Natural killer cell (primary cell): ENCODE data around the gene WASF2. TPM values are rescaled to one million over a fixed set of nuclear protein-coding genes. Genes with fewer than 3 reads are reported as not detected.
A peak's percentile ranks its signal among the peaks of the same experiment; 100 is the strongest.

Experiments used
- ATAC-seq, 3 donors: fragments of 150-1000 bp in 2 of 3; fragments of 200-7000 bp in 1 of 3; cut with Tn5 transposase; 1 replicate in 1 of 3; 2 replicates in 2 of 3; pipeline ENCODE4 v1.10.0; 2021; ENCODE audit warnings: mild to moderate bottlenecking in 2 of 3, moderate library complexity in 2 of 3
- DNase-seq, 2 donors: peaks; one replicate each; pipeline versions ENCODE4 v3.0.0 to v3.0.0-alpha.2; 2013 to 2021; ENCODE audit warnings: mixed read lengths in 1 of 2
- H3K27ac ChIP-seq: one replicate; pipeline ENCODE4 v1.5.1; 2013; ENCODE audit warnings: mild to moderate bottlenecking, low read length
- H3K27me3 ChIP-seq: one replicate; pipeline ENCODE4 v1.6.1; 2013; ENCODE audit warnings: low read length; ENCODE audit not compliant: control insufficient read depth, insufficient read depth
- H3K36me3 ChIP-seq: one replicate; pipeline ENCODE4 v1.6.1; 2013; ENCODE audit warnings: low read length; ENCODE audit not compliant: control insufficient read depth, insufficient read depth
- H3K4me1 ChIP-seq: one replicate; pipeline ENCODE4 v1.6.1; 2013; ENCODE audit warnings: low read length; ENCODE audit not compliant: control insufficient read depth, insufficient read depth
- H3K4me3 ChIP-seq: one replicate; pipeline ENCODE4 v1.5.1; 2013; ENCODE audit warnings: low read length
- H3K9me3 ChIP-seq: one replicate; pipeline ENCODE4 v1.6.1; 2013; ENCODE audit warnings: low read length; ENCODE audit not compliant: control insufficient read depth, insufficient read depth
- H3K27ac Mint-ChIP-seq, 2 donors: one replicate each; pipeline ENCODE4 v1.8.0; 2022; ENCODE audit warnings: mild to moderate bottlenecking in 2 of 2, mixed read lengths in 2 of 2, moderate library complexity in 1 of 2
- H3K27me3 Mint-ChIP-seq, 2 donors: one replicate each; pipeline ENCODE4 v1.8.0; 2022; ENCODE audit warnings: low read depth in 2 of 2, mixed read lengths in 2 of 2
- H3K36me3 Mint-ChIP-seq: one replicate; pipeline ENCODE4 v1.8.0; 2022; ENCODE audit warnings: mixed read lengths
- H3K4me1 Mint-ChIP-seq, 2 donors: one replicate each; pipeline ENCODE4 v1.8.0; 2022; ENCODE audit warnings: mixed read lengths in 2 of 2
- H3K4me3 Mint-ChIP-seq: one replicate; pipeline ENCODE4 v1.8.0; 2022; ENCODE audit warnings: mild to moderate bottlenecking, moderate library complexity, mixed read lengths
- H3K9me3 Mint-ChIP-seq, 2 donors: one replicate each; pipeline ENCODE4 v1.8.0; 2022; ENCODE audit warnings: mixed read lengths in 2 of 2
- WGBS: methylation state at CpG from one replicate; pipeline ENCODE4 v1.1.7; 2013; ENCODE audit warnings: missing lambda C conversion rate; ENCODE audit not compliant: insufficient coverage; 5-methylcytosine and 5-hydroxymethylcytosine counted together
- intact Hi-C: fragments of 100-400 bp; cut with micrococcal nuclease; formaldehyde crosslinking; loops from one replicate; pipeline ENCODE4 v1.14.2; 2022
- total RNA-seq, 4 donors: library from RNA; stranded (reverse); fragments of 120-200 nt in 1 of 4; gene quantifications; one replicate each; pipeline versions ENCODE4 v1.2.3 to v1.2.4, GENCODE V29; 2013 to 2022
- TF ChIP-seq, protein P1 (sequence below): fragments of 200-600 bp; IDR thresholded peaks from one replicate; pipeline ENCODE4 v1.8.0; 2022; ENCODE audit warnings: antibody characterized with exemption

Gene WASF2
- total RNA-seq, 3 donors from 2014 or later (not counting 1 experiment from before 2014, with no cell fraction given) = 137 to 153 (median 143) TPM

DNA sequence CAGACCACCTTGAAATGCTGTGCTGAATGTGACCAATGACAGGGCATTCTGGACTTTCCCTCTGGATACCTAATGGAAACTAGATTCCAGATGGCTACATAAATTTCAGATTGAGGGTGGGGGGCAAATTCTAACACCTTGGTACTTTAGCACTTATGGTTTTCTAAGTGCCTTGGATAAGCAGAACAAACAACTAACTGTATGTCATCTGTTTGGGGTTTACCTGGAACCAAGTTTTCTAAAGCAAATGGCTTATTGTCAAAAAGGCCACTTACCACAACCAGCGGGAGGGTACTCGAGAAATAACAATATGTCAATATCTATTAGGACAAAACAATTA, 58.4 kb downstream of the WASF2 start:
- no CpG with 5 or more reads among the region's 2 CpGs for WGBS
- Histone ChIP-seq H3K36me3 (peaks cover 12% of the 10 kb centered on the region), H3K9me3 (no peaks in the 10 kb centered on the region), H3K4me1 (peaks cover 67% of the 10 kb centered on the region), H3K4me3 (no peak overlapping the region), H3K27ac (peak overlapping the region; percentile 36), H3K27me3 (no peaks in the 10 kb centered on the region)
- Mint-ChIP-seq H3K9me3 (no peaks in the 10 kb centered on the region), H3K36me3 (no peaks in the 10 kb centered on the region), H3K4me1 (peaks cover 70 to 75% of the 10 kb centered on the region in 2 donors), H3K27ac (peak overlapping the region; percentile 77 to 88), H3K4me3 (no peak overlapping the region), H3K27me3 (no peaks in the 10 kb centered on the region)
- intact Hi-C loops = no loop called here
- TF ChIP-seq, protein P1, sequence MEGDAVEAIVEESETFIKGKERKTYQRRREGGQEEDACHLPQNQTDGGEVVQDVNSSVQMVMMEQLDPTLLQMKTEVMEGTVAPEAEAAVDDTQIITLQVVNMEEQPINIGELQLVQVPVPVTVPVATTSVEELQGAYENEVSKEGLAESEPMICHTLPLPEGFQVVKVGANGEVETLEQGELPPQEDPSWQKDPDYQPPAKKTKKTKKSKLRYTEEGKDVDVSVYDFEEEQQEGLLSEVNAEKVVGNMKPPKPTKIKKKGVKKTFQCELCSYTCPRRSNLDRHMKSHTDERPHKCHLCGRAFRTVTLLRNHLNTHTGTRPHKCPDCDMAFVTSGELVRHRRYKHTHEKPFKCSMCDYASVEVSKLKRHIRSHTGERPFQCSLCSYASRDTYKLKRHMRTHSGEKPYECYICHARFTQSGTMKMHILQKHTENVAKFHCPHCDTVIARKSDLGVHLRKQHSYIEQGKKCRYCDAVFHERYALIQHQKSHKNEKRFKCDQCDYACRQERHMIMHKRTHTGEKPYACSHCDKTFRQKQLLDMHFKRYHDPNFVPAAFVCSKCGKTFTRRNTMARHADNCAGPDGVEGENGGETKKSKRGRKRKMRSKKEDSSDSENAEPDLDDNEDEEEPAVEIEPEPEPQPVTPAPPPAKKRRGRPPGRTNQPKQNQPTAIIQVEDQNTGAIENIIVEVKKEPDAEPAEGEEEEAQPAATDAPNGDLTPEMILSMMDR = no peak
- no peak for DNase-seq
- ATAC-seq = no peak

DNA sequence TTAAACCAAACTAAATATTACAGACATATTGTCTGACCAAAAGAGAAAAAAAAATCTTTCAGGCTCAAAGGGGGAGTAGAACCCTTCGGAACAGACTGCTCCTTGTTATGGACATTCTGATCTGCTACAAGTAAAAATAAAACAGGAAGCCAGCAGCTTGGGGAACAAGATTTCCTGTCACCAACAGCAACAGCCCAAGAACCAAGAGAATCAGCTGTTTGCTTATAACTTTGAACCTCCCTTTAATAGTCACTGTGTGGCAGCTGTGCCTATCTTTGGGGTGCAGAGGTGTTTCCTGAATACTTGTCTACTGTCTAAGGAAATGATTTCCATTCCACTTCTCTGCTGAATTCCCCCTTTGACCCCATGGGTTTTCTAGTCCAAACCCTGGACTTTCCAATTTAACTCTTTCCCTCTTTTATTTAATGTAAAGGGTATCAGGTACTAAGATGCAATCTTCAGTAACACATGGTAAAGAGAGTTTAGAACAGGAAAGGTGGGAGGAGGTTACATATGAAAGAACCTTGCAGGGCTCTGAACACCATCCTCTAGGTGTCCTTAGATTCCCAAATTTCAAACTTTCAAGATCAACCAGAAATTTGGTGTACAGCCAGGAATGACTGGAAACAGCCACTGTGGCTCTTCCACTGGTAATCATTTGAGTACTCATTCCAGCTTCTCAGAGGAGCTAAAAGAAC, 58.9 kb downstream of the WASF2 start:
- peaks cover 12% of the 10 kb centered on the region for H3K36me3 ChIP-seq
- WGBS = 0% methylated on average over 1 of the region's 1 CpG
- TF ChIP-seq, protein P1 = no peak
- DNase-seq = peak in 1 of 2 donors; percentile 70
- H3K4me1 ChIP-seq = peaks cover 64% of the 10 kb centered on the region
- Mint-ChIP-seq H3K27ac (peak overlapping the region; percentile 77 to 88), H3K27me3 (no peaks in the 10 kb centered on the region), H3K4me1 (peaks cover 68 to 73% of the 10 kb centered on the region in 2 donors), H3K4me3 (peak overlapping the region; percentile 71), H3K9me3 (no peaks in the 10 kb centered on the region), H3K36me3 (no peaks in the 10 kb centered on the region)
- no peak overlapping the region for H3K4me3 ChIP-seq
- peak; percentile 62 to 71 (median 70) for ATAC-seq
- peak overlapping the region; percentile 36 for H3K27ac ChIP-seq
- no peaks in the 10 kb centered on the region for H3K9me3 ChIP-seq
- H3K27me3 ChIP-seq = no peaks in the 10 kb centered on the region
- intact Hi-C loops = no loop called here

DNA sequence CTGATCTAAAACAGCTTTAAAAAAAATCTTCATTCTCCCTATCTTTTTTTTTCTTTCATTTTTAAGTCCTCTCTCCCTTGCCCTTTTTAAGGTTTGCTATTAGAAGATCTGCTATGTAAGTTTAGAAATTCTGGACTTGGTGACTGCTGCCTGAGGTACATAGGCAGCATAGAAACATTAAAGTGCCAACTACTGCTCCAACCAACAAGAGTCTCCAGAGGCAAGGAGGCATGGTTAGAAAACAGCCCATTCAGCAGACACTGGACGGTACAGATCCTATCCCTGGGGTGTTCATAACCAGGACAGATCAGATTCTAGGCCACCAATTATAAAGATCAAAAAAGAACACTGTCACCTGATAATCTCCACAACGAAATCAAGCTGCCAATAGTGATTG, 60.9 kb downstream of the WASF2 start:
- no peaks in the 10 kb centered on the region for H3K36me3 Mint-ChIP-seq
- intact Hi-C loops = no loop called here
- Histone ChIP-seq H3K27me3 (no peaks in the 10 kb centered on the region), H3K27ac (no peak overlapping the region), H3K4me1 (peaks cover 43% of the 10 kb centered on the region), H3K4me3 (no peak overlapping the region), H3K9me3 (no peaks in the 10 kb centered on the region), H3K36me3 (peaks cover 18% of the 10 kb centered on the region)
- TF ChIP-seq, protein P1 = no peak
- peak overlapping the region; percentile 77 to 88 for H3K27ac Mint-ChIP-seq
- 58% methylated on average over 1 of the region's 2 CpGs for WGBS
- peaks cover 56 to 71% of the 10 kb centered on the region in 2 donors for H3K4me1 Mint-ChIP-seq
- ATAC-seq = no peak
- no peak for DNase-seq
- H3K4me3 Mint-ChIP-seq = peak overlapping the region; percentile 58
- H3K27me3 Mint-ChIP-seq = no peaks in the 10 kb centered on the region
- no peaks in the 10 kb centered on the region for H3K9me3 Mint-ChIP-seq
